Bronchial epithelial cell (primary cell): ENCODE measurements around the gene PSMD4. TPM values are rescaled to one million over a fixed set of nuclear protein-coding genes. Genes with fewer than 3 reads are reported as not detected.

Source experiments
- DNase-seq: peaks from one replicate; pipeline ENCODE4 v3.0.0-alpha.2; 2010; ENCODE audit warnings: low read depth
- FAIRE-seq: peaks from 2 replicates; lab custom pipeline; 2011; peaks lifted over from hg19 to GRCh38; lab: Jason Lieb, UNC
- H3K27me3 ChIP-seq: 2 replicates; pipeline ENCODE4 v1.5.1; 2011; ENCODE audit warnings: low read length; ENCODE audit not compliant: control insufficient read depth, insufficient read depth
- H3K36me3 ChIP-seq: 2 replicates; pipeline ENCODE4 v1.5.1; 2011; ENCODE audit warnings: low read length; ENCODE audit not compliant: control insufficient read depth, insufficient read depth
- H3K4me3 ChIP-seq: 2 replicates; pipeline ENCODE4 v1.5.1; 2011; ENCODE audit warnings: mild to moderate bottlenecking, low read depth, low read length, control low read depth
- total RNA-seq: library from RNA; depleted of rRNA; stranded (reverse); fragments of >200 nt; gene quantifications from 2 replicates; pipeline ENCODE4 v1.2.1, GENCODE V29; 2014
- TF ChIP-seq, protein P1 (sequence below): IDR thresholded peaks from 2 replicates; pipeline ENCODE4 v1.5.1; 2011; ENCODE audit warnings: mild to moderate bottlenecking, moderate library complexity, low read length, control low read depth, inconsistent platforms; ENCODE audit not compliant: insufficient read depth, severe bottlenecking

Gene PSMD4
- total RNA-seq, 1 donor from 2014 or later = 280 TPM

- no peak for FAIRE-seq
- peaks cover 46% of the 10 kb centered on the region for H3K36me3 ChIP-seq
- TF ChIP-seq, protein P1, sequence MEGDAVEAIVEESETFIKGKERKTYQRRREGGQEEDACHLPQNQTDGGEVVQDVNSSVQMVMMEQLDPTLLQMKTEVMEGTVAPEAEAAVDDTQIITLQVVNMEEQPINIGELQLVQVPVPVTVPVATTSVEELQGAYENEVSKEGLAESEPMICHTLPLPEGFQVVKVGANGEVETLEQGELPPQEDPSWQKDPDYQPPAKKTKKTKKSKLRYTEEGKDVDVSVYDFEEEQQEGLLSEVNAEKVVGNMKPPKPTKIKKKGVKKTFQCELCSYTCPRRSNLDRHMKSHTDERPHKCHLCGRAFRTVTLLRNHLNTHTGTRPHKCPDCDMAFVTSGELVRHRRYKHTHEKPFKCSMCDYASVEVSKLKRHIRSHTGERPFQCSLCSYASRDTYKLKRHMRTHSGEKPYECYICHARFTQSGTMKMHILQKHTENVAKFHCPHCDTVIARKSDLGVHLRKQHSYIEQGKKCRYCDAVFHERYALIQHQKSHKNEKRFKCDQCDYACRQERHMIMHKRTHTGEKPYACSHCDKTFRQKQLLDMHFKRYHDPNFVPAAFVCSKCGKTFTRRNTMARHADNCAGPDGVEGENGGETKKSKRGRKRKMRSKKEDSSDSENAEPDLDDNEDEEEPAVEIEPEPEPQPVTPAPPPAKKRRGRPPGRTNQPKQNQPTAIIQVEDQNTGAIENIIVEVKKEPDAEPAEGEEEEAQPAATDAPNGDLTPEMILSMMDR = no peak
- no peak overlapping the region for H3K4me3 ChIP-seq
- DNase-seq = no peak
- no peaks in the 10 kb centered on the region for H3K27me3 ChIP-seq
Observed at GRCh38 chr1:151243683-151244216, 10.8 kb upstream of the PSMD4 start.

- TF ChIP-seq, protein P1 = no peak
- H3K27me3 ChIP-seq = no peaks in the 10 kb centered on the region
- FAIRE-seq = no peak
- no peak for DNase-seq
- no peak overlapping the region for H3K4me3 ChIP-seq
- H3K36me3 ChIP-seq = peaks cover 38% of the 10 kb centered on the region
Observed at GRCh38 chr1:151246786-151247185, 7.7 kb upstream of the PSMD4 start.

DNA sequence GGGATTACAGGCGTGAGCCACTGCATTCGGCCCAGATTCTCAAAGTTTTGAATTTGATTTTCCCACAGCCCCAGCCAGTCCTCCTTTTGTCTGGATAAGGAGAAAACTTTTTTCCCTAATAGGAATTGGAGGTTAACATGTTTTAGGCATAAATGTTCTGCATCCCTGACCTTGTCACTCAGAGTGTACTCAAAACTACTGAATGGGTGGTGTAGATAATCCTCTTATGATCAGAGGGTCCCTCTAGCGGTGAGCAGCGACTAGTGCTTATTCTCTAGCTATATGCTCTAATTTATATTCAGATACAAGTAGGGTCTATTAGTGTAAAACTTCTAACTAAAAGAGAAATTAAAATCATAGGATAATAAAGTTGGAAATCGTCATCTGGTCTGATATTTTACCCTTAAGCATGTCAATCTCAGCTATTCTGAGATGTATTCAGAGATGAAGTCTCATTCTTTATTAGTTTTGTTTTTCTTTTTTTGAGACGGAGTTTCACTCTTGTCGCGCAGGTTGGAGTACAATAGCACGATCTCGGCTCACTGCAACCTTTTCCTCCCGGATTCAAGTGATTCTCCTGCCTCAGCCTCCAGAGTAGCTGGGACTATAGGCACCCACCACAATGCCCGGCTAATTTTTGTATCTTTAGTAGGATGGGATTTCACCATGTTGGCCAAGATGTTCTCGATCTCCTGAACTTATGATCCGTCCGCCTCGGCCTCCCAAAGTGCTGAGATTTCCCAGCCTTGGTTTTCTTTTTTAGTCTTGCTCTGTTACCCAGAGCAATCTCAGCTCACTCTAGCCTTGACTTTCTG, 2.7 kb upstream of the PSMD4 start:
- no peaks in the 10 kb centered on the region for H3K27me3 ChIP-seq
- TF ChIP-seq, protein P1 = peak; percentile 63
- H3K4me3 ChIP-seq = no peak overlapping the region
- DNase-seq = peak; percentile 77
- no peak for FAIRE-seq
- peaks cover 17% of the 10 kb centered on the region for H3K36me3 ChIP-seq

- DNase-seq = peak; percentile 21
- H3K36me3 ChIP-seq = no peaks in the 10 kb centered on the region
- no peak for FAIRE-seq
- TF ChIP-seq, protein P1 = no peak
- peak overlapping the region; percentile 80 for H3K4me3 ChIP-seq
- no peaks in the 10 kb centered on the region for H3K27me3 ChIP-seq
Observed at GRCh38 chr1:151255381-151255780, 847 bp downstream of the PSMD4 start.

DNA sequence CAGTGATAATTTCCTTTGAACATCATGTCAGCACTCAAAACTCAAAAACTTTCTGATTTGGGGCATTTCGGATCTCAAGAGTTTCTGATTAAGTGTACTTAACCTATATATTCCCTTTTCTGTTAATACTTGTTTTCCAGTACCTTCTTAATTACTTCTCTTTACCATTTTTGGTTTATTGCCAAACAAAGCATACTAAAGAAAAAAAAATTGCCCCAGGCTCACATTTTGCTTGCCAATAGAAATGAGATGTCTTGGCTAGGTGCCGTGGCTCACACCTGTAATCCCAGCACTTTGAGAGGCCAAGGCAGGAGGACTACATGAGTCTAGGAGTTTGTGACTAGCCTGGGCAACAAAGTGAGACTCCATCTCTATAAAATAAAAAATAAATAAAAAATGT, 4.8 kb downstream of the PSMD4 start:
- no peak for FAIRE-seq
- DNase-seq = peak; percentile 68
- peaks cover 7% of the 10 kb centered on the region for H3K36me3 ChIP-seq
- TF ChIP-seq, protein P1 = no peak
- no peak overlapping the region for H3K4me3 ChIP-seq
- H3K27me3 ChIP-seq = no peaks in the 10 kb centered on the region
